ENCODE measurements around the gene CADPS2.
"Not testable (repeated sequence)": the region's sequence is repeated elsewhere in the genome, so short reads cannot be mapped to it uniquely, and the experiment has no call there.

The CADPS2 gene

DNA sequence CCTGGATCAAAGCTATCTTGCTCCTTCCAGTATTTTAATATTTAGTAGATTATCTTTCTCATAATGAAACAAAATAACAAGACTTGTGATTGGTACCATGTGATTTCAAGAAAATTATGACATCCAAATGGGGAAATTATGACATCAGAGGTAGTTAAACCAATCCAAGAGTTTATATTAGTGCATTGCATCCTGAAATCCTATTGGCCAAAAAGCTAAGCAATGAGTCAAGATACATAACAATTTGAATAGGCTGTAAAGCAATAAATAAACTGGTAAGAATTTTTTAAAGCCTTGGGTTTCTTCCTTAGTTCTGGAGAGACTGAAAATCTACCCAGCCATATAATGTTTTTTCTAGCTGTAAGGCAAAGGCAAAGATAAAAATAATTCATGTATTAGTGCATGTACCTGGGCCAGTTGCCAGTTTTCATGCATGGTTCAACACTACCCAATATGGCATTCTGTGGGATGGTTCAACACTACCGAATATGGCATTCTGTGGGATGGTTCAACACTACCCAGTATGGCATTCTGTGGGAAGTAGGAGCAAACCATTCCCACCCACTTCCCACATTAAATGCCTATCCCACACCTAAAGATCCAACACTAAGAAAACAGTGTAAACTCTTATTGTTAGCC, 183.3 kb downstream of the CADPS2 start, which contains the start of gene RNF148:
TSS of gene RNF148 (minus strand) at position 51 of the 639 bp plus-strand sequence. CDS start 172 bp downstream, outside the sequence.
- no peak for DNase-seq

DNA sequence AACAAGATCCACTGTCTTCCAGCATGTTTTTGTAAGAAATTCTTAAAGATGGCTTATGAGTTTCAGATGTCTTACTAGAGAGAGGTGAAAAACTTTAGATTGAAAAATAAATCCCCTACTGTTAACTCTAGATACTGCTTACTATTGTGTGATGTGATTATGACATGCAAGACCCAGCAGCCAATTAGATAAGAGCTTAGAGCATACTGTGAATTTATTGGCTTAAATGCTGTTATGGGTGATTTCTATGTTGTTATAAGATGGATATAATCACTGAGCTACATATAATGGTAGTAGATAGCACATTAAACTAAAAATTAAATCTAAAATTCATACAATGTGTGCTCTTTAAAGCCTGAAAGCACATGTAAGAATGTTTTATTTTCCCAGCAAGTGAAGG, 187.2 kb downstream of the CADPS2 start, which contains the start of gene RNF133:
TSS of gene RNF133 (minus strand) at position 101 of the 400 bp plus-strand sequence. CDS start 199 bp downstream, outside the sequence.
- no peak for DNase-seq

DNA sequence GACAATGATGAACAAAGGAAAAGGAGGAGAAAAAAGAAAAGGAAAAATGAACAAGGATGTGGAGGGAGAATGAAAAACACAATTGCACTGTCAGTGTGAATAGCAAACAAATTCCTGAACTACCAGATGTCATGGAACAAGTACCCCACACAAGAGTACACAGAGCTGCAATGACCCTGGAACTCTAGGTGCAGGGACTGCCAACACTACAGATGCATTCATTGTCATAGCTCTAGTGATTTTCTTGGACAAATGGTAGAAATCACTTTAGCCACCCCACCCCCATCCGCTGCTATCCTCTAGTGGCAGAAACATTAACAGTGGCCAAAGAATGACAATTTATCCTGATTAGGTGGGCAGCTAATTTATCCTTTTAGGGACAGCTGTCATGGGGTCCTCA, 190.4 kb downstream of the CADPS2 start:
- DNase-seq: no peak

DNA sequence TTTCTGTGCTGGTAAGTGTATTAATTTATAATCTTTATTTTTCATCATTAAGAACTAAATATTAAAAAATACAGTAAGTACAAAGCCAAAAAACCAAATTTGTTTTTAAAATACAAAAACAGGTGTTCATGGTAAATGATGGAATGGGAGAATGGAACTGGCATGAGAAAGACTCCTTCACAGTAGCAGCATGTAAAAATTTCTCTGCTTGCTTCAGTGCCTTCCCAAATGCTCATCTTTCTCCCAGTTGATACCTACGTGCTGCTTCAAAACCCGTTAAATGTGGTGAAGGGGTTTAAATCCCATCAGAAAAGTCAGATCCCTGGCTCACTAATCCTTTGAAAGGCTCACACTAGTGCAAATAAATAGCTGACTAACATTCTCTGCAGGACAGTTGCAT, 191.6 kb downstream of the CADPS2 start:
- DNase-seq: no peak

DNA sequence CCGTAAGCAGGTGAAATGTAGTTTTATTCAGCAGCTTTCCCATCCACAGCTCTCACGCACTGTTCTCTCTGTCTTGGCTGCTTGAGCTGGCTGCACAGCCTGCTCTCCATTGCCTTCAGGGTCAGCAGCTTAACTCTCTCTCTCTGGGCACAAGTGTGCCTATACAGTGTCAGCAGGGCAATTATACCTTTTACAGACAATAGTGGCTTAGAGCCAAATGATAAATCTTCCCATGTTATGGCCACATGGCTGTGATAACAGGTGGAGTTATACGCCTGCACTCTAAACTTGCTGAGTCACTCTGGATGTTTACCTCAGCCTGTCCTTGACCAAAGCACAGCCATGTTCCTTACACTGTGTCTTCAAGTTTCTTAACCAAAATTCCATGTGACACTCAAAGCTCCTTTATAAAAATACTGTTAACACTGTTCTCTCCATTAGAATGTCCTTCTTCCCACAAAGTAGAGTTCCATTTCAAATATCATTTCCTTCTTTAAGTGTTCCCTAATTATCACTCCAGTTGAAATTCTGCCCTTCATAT, 193.4 kb downstream of the CADPS2 start:
- DNase-seq: no peak

DNA sequence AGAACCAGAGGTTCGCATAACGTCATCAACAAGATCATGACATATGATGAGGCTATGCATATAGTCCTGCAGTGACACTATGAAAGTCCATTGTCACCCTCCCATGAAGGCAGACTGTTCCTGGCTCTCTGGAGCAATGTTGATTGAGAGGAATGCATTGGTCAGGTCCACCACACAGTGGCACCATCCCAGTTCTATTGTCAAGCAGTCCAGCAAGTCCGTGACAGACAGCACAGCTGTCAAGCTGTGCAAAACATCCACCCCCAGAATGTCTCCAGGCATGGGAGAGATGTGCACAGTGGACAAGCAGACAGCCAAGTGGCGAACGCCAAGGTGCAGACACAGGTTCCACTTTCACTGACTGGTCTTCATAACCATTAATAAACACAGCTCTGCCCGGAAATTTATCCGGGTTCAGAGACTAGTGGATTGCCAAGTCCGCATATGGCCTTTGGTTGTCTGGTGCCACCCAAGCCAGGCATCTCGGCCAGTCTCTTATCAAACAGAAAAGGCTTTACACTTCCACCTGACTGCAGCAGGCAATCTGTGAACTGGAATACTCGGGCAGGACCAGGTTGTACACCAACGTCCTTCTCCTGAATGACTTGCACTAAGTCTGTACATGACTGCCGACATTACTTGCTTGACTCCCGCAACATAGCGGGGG, 194.6 kb downstream of the CADPS2 start:
- no peak for DNase-seq

DNA sequence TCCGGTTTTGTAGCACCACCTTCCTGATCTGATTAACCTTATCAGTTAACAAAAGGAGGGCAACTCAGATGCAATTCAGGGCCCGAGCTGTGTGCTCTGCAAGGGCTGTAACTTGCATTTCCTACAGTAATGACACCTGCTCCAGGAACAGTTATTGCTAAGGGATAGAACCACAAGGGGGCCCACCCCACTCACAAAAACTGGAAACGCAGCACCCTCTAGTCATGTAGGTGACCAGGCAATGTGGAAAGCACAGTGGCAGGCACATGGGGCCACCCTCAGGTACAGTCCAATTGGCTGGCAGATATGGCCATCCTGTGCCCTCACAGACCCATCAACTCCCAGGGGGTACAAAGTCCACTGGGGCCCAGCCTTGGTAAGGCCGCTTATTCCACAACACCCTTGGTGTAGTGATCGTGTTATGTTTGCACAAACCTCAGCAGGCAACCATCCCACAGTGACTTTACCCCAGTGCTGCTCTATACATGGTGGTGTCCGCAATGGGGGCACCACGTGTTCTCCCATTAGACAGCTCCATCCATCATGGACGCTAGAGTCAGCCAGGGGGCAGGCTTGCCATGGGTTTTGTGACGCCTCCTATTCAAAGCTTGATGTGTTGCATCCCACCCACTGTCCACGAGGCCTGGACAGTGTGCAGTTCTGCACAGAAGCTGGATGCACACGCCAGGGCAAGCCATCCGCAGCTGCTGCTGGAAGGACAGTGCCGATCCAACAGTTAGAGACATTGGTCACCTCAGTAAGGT, 196.7 kb downstream of the CADPS2 start:
- no peak for DNase-seq

DNA sequence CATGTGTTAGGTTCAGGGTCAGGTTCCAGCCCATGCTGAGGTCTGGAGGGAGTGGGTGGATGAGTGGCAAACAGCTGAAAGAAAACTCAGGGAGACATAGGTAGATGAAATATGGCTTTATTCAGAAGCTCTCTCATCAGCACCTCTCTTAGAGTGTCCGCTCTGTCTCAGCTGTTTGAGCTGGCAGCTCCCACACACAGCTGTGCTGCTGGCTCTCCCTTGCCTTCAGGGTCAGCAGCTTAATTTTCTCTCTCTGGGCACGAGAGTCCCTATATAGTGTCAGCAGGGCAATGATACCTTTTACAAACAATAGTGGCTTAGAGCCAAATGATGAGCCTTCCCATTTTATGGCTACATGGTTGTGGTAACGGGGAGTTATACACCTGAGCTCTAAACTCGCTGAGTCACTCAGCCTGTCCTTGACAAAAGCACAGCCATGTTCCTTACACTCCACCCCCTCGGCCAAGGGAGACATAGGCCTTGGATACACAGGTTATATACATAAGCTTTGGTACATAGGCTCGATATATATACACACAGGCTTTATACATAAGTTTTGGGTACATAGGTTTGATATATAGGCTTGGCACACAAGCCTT, 197.8 kb downstream of the CADPS2 start:
- DNase-seq: no peak

DNA sequence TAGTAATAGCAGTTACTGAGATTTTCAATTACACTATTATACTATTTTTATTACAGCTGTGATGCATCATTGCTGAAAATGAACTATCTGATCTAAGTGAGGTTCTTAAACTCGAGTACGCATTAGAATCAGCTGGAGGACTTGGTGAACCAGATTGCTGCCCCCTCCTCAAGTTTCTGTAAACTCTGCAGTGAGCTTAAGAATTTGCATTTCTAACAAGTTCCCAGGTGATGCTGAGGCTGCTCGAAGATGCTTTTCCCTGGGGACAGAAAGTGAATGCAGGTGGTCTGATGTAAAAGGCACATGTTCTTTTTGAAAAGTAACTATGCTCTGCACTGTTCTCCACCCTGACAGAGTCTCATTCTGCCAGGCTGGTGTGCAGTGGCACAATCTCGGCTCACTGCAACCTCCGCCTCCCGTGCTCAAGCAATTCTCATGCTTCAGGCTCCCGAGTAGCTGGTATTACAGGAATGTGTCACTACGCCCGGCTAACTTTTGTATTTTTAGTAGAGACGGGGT, 199.8 kb downstream of the CADPS2 start:
- no peak for DNase-seq

DNA sequence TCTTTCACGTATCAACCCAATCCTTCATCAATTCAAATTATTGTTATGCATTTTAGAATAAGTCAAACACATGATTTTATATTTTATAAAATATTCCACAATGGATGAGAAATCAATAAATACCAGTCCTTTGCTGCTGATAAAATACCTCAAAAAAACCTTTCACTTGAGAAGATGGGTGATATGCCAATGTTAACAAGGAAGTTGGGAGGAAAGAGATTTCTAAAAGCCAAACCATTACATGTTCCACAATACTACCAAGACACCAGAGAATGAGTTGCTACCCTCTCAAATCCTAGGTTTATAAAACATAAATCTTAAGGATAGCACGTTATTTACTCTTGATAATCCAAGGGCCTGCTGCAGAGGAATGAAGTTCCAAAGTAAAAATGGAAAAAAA, 201.8 kb downstream of the CADPS2 start:
- no peak for DNase-seq

DNA sequence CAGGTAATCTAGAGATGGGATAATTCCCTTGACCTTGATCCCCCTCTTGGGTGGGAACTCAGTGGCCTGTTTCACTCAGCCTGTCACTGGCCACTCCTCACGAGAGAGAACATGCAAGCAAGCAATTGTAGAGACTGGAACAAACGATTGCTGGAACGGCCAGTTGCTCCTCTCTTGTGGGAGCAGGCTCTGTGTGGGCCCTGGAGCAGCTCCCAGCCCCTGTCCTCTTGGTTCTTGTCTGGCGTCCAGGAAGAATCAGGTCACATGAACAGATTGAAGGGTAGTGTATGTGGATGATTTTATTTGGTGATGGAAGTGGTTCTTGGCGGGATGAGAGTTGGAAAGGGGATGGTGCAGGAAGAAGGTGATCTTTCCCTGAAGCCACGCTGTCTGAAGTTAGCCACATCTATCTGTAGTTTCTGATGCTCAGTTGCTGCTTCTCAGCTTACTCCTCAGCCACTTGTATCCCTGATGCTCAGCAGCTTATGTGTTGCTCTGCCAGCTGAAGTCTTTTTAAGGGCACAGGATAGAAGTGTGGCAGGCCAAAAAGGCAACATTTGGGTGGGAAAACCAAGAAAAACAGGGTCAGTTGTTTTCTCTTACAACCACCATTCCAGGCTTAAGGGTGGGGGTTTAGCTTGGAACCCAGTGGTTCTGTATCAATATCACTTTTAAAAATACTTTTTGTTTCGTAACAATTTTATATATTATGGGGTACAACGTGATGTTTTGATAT, 203.3 kb downstream of the CADPS2 start:
- DNase-seq: no peak

DNA sequence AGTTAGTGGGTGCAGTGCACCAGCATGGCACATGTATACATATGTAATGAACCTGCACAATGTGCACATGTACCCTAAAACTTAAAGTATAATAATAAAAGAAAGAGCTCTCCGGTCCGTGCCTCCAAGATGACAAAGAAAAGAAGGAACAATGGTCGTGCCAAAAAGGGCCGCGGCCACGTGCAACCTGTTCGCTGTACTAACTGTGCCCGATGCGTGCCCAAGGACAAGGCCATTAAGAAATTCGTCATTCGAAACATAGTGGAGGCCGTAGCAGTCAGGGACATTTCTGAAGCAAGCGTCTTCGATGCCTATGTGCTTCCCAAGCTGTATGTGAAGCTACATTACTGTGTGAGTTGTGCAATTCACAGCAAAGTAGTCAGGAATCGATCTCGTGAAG, 205.1 kb downstream of the CADPS2 start:
- not testable (repeated sequence) for DNase-seq

DNA sequence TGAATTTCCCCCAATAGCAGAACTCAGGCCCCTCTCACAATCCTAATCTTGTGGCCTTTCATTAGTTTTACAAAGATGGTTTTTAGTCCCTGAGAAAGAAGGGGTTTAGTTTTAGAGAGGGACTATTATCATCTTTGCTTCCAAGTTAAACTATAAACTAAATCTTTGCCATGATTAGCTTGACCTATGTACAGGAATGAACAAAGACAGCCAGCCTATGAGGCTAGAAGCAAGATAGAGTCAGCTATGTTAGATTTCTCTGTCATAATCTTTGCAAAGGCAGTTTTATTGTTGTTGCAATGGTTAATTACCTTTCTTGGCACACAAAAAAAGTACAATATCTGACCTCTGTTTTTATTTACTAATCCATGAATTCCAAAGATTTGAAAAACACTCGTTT, 206.4 kb downstream of the CADPS2 start:
- no peak for DNase-seq

DNA sequence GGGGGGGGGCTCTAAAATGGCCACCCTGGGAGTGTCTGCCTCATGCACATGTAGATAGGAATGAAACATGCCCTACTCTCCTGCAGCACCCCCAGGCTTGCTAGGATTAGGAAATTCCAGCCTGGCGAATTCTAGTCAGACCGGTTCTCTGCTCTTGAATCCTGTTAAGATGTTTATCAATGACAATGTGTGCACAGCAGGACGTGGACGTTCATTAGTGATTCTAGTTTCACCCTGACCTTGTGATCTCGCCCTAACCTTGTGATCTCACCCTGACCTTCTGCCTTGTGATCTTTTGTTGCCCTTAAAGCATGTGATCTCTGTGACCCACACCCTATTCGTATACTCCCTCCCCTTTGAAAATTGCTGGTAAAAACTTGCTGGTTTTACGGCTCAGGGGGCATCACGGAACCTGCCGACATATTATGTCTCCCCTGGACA, 207.0 kb downstream of the CADPS2 start:
- DNase-seq: not testable (repeated sequence)

DNA sequence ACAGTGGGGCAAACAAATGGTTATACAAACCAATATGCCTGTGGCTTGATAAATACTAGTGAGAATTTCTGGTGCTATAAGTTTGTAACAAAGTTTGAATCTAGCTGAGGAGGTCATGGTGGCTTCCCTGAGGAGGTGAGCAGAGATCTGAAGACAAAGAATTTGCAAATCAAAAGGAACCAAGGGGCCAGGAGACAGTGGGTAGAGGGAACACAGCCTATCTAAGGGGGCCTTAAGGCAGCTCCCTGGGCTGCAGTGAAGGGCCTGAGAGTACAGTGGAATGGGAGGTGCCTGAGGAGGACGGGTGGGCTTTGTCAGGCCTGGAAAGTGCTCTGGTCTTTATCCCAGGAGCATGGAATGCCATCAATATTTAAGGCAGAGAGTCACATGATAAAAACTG, 209.1 kb downstream of the CADPS2 start:
- DNase-seq: no peak

DNA sequence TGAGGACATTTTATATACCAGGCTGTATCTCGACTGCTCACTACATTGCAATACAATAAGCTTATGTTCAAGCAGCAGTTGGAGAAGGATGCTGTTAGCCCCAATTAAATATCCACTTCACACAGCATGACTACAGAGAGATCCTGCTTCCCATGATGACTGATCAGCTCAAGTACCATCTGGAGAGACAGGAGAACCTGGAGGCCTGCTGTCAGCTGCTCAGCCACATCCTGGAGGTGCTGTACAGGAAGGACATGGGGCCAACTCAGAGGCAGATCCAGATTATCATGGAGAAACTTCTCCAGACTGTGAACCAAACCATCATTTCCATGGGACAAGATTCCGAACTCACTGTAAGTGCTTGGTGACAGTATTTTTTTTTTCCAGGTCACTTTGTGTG, 209.8 kb downstream of the CADPS2 start:
- DNase-seq: no peak

DNA sequence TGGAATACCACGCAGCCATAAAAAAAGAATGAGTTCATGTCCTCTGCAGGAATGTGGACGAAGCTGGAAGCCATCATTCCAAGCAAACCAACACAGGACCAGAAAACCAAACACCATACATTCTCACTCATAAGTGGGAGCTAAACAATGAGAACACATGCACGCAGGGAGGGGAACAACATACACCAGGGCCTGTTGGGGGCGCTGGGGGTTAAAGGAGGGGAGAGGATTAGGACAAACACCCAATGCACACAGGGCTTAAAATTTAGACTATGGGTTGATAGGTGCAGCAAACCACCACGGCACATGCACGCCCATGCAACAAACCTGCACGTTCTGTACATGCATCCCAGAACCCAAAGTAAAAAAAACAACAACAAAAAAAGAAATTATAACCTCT, 210.6 kb downstream of the CADPS2 start:
- no peak for DNase-seq

DNA sequence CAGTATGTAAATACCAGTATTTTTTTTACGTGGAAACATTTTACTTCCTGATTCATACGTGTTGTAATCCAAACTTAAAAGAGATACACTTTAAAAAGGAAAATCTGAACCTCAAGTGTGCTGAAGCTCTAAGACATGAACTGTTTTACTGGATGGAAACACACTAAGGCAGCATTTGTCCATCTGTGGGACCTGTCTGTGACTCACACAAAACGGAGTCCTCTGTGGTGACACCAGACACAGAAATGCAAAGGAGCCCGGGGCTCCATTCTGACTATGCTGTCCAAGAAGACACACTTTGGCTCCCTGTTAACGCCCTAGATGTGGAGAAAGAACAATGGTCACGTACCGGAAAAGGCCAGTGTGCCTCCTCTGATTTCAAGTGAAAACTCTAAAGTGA, 211.2 kb downstream of the CADPS2 start:
- no peak for DNase-seq

DNA sequence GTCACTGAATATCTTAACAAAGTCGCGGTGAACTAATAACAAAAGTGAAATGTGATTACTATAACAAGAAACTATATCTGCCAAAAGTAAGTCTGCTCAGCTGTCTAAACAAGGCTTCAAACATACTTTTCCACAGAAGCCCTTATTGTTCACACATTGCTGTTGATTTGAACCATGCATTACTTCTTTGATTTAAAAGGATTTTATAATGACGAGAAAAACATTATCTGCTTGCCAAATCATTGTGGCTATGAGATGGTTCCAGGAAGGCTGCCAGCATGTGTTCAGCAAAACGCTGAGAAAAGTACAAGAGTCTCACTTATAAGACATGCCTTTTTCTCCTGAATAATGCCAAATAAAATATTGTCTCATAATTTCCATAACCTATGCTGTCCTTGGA, 211.8 kb downstream of the CADPS2 start:
- no peak for DNase-seq

DNA sequence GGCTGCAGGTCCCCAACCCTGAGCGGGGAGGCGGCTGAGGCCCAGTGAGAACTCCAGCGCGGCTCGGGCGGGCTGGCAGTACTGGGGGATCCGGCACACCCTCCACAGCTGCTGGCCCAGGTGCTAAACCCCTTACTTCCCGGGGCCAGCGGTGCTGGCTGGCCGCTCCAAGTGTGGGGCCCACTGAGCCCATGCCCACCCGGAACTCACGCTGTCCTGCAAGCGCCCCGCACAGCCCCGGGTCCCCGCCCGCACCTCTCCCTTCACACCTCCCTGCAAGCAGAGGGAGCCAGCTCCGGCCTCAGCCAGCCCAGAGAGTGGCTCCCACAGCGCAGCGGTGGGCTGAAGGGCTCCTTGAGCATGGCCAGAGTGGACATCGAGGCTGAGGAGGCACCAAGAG, 212.3 kb downstream of the CADPS2 start:
- DNase-seq: no peak

DNA sequence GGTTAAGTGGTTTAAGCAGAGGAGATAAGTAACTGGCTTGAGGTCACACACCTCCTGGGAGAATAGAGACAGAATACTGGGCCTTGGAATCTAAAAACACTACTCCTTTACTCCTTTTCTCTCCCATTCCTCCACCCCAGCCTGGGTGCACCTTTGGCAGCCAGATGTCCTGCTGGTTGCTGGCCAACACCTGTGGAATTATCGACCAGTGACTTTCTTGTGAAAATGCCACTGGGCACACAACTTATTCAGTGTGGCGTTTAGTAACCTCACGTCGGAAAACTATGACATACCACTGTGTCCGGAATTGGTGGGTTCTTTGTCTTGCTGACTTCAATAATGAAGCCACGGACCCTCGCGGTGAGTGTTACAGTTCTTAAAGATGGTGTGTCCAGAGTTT, 213.7 kb downstream of the CADPS2 start:
- no peak for DNase-seq

DNA sequence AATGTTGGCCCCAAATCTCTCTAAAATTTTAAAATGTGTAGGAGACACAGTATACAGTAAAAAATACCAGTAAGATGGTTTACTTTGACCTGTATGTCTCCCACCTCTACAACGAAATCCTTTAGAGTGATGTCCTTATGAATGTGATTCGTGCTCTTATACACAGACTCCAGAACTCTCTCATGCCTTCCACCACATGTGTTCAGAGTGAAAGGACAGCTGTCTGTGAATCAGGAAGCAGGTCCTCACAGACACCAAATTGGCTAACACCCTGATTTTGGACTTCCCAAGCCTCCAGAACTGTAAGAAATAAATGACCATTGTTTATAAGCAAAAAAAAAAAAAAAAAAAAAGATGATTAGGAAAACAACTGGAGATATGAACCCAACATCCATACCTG, 222.5 kb downstream of the CADPS2 start:
- no peak for DNase-seq
